HG03135 (cell line): ENCODE measurements around the gene BUB1.
"Not testable (repeated sequence)": the region's sequence is repeated elsewhere in the genome, so short reads cannot be mapped to it uniquely, and the experiment has no call there.

Source experiments
- ATAC-seq: cut with Tn5 transposase; IDR thresholded peaks from one replicate; pipeline ENCODE4 v1.9.1; 2021; ENCODE audit warnings: mild to moderate bottlenecking, moderate library complexity; ENCODE audit not compliant: unreplicated experiment

BUB1 gene

DNA sequence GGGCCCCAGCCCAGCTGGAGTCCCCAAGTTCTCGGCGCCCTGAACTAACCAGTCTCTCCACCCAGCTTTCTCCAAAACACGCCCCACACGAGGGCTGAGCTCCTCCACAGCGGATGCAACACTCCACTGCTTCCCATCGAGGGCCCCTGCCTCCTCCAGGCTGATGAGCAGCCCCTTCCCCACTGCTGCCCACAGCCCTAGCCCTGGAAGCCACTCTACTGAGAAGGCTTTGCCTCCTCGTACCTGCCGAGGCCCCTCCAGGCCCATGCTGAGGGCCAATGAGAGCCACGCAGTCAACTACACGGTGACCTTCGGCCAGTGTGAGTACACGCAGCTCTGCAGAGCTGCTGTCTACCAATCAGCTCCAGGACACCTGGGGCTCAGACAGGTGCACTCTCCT lies 72.8 kb downstream of the BUB1 start:
- ATAC-seq, result not testable (repeated sequence)

DNA sequence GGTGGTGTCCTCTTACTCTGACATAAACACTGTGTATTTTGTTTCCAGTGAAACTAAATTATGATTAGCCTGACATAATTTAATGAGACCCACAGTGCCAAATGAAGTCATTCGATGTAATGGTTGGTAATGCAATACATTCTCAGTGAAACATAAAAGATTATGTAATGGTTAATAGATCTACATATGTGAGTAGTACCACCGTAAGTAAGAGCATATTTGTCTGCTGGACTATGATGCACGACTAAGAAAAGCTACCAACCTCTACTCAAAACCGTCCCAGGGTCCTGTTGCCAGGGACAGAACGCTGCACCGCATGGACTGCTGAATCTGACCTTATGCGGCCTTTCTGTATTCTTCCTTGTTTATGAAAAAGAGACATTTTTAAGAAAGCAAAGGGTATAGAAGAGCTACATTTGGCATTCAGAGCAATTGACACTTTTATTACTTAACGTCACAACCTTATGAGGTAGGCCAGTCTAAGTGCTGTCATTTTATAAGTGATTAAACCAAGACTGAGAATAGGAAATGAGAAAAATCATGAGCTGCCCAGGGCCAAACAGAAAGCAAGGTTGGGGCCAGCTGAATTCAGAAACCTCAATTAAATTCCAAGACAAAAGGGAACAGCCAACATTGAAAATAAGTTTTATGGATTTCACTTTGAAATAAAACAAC lies 73.8 kb downstream of the BUB1 start:
- ATAC-seq, result not testable (repeated sequence)

DNA sequence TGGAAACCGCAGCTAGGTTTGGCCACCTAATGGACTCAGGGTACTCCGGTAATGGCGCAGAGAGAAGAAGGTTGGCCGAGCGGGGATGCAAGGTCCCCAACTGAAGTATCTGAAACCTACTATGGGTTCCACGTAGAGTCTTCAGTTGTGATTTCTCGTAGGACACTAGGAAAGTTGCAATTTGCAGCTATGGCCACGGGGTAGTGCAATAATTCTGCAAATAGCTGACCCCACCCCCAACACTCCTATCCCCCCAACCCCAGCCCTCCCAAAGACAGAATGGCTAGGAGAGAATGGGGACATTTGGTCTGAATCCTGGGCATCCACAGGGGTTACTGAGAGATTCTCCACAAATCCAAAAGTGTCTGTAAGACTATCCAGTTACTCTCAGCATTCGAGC lies 75.7 kb downstream of the BUB1 start:
- not testable (repeated sequence) for ATAC-seq

DNA sequence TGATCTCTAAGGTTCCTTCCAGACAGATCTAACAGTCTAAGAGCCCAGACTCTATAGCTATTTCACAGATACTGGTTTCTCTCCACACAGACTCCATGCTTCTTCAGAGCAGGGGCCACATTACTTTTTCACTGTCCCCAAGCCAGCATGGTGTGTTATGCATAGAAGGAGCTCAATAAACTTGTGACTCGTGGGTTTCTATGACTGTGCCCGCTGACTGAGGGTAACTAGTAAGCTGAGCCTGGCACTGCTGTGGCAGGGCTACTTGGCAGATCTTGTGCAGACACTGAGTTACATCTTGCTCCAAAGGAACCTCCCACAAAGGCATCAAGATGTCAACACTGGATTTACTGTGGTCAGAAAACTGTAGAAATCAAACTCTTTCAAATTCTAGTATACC lies 85.9 kb downstream of the BUB1 start:
- not testable (repeated sequence) for ATAC-seq

DNA sequence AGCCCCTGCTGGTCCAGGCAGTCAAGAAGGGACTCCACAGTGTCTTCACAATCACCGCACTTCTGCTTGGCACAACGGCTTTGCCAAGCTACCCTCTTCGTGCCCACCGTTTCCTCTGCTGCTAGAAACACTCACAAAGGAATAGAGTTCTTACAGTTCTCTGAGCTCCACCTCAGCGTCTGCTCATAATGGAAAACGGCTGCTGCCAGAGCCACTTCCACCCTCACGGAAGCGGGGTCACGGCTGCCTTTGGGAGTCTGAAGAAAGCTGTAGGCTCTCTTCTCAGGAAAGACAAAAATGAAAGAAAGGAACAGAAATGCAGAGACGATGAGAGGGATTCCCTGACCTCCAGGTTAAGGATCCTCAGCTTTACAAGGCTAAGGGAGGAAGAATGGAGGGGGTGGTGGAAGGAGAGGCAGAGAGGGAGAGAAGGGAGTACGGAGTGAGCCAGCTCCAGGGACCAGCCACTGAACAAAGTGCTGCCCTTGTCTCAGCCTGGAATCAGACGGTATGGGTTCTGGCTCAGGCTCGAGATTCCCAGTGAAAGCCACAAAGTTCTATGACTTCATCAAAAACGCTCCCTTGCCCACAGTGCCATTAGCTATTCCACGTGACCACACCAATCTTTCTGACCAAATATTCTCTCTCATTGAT lies 88.1 kb downstream of the BUB1 start:
- not testable (repeated sequence) for ATAC-seq

DNA sequence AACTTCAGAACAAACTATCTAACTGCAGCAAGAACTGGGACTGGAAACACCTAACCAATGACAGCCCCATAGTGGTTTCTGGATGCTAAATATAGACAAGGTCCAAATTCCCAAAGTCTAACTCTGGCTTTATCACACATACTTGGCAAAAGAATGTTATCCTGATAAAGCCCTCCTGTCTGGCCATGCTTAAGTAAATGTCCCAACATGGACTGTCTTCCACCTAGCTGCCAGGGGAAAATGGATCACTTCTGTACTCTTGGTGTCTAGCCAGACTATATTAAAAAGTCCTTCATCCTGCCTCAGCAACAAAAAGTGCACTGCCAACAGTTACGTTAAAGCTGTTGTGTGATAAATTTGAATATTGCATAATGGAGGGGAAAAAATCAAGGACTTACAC lies 89.3 kb downstream of the BUB1 start:
- not testable (repeated sequence) for ATAC-seq
